Measurements from ENCODE around the gene HOXC13. TPM values are rescaled to one million over a fixed set of nuclear protein-coding genes. Genes with fewer than 3 reads are reported as not detected.
A peak's percentile ranks its signal among the peaks of the same experiment; 100 is the strongest.

HOXC13 gene
- total and polyA plus RNA-seq, 2 experiments from 2014 or later, result 0.20 to 0.69 TPM

- H3K4me3 ChIP-seq, result no peak overlapping the region
- WGBS (ENCODE audit: low lambda C conversion rate, missing lambda C conversion rate), result 47% methylated on average over 12 of the region's 12 CpGs
- H3K4me2 ChIP-seq, result no peak overlapping the region
- H3K36me3 ChIP-seq (replicated peaks; ENCODE audit: insufficient read depth, low read depth), result no peaks in the 10 kb centered on the region
- H4K20me1 ChIP-seq (ENCODE audit: insufficient read depth, poor library complexity, severe bottlenecking), result no peaks in the 10 kb centered on the region
- H3K4me1 ChIP-seq (ENCODE audit: insufficient read depth), result peaks cover 12% of the 10 kb centered on the region
- no peak overlapping the region for H3K27ac ChIP-seq
- no peak overlapping the region for H2AFZ ChIP-seq
- DNase-seq (ENCODE audit: low spot score), result no peak
- no peaks in the 10 kb centered on the region for H3K79me2 ChIP-seq
- no peaks in the 10 kb centered on the region for H3K9me3 ChIP-seq (ENCODE audit: low read depth)
- TF ChIP-seq CTCF (IDR thresholded peaks at IDR 0.05; ENCODE audit: poor library complexity), result no peak
- TF ChIP-seq EZH2 (IDR thresholded peaks at IDR 0.05; ENCODE audit: borderline replicate concordance), result peak; percentile 15
- H3K27me3 ChIP-seq, result peaks cover 100% of the 10 kb centered on the region
- no peaks in the 10 kb centered on the region for H3K9me2 ChIP-seq (replicated peaks; ENCODE audit: insufficient read depth)
Measured at GRCh38 chr12:53969588-53970259, 31.1 kb downstream of the HOXC13 start.

GRCh38 chr12:53970451-53970850 lies 31.8 kb downstream of the HOXC13 start:
- no peaks in the 10 kb centered on the region for H3K9me2 ChIP-seq (replicated peaks; ENCODE audit: insufficient read depth)
- peaks cover 14% of the 10 kb centered on the region for H3K4me1 ChIP-seq (ENCODE audit: insufficient read depth)
- no peaks in the 10 kb centered on the region for H4K20me1 ChIP-seq (ENCODE audit: insufficient read depth, poor library complexity, severe bottlenecking)
- no peak for DNase-seq (ENCODE audit: low spot score)
- TF ChIP-seq EZH2phosphoT487 (IDR thresholded peaks at IDR 0.05; ENCODE audit: low read depth, severe bottlenecking, unreplicated experiment) (no peak), CTCF (IDR thresholded peaks at IDR 0.05; ENCODE audit: poor library complexity) (no peak), EZH2 (IDR thresholded peaks at IDR 0.05; ENCODE audit: borderline replicate concordance) (peak; percentile 15)
- peaks cover 98% of the 10 kb centered on the region for H3K27me3 ChIP-seq
- no peak overlapping the region for H3K27ac ChIP-seq
- 40% methylated on average over 4 of the region's 4 CpGs for WGBS (ENCODE audit: low lambda C conversion rate, missing lambda C conversion rate)
- H3K36me3 ChIP-seq (replicated peaks; ENCODE audit: insufficient read depth, low read depth), result no peaks in the 10 kb centered on the region
- no peaks in the 10 kb centered on the region for H3K9me3 ChIP-seq (ENCODE audit: low read depth)
- H2AFZ ChIP-seq, result no peak overlapping the region
- H3K4me3 ChIP-seq, result no peak overlapping the region
- H3K79me2 ChIP-seq, result no peaks in the 10 kb centered on the region
- H3K4me2 ChIP-seq, result no peak overlapping the region

- 77% methylated on average over 3 of the region's 3 CpGs for WGBS (ENCODE audit: low lambda C conversion rate, missing lambda C conversion rate)
- no peak overlapping the region for H3K4me2 ChIP-seq
- H3K9me3 ChIP-seq (ENCODE audit: low read depth), result no peaks in the 10 kb centered on the region
- no peak overlapping the region for H3K4me3 ChIP-seq
- no peaks in the 10 kb centered on the region for H3K36me3 ChIP-seq (replicated peaks; ENCODE audit: insufficient read depth, low read depth)
- H3K9me2 ChIP-seq (replicated peaks; ENCODE audit: insufficient read depth), result no peaks in the 10 kb centered on the region
- no peak overlapping the region for H2AFZ ChIP-seq
- H3K79me2 ChIP-seq, result no peaks in the 10 kb centered on the region
- TF ChIP-seq CTCF (IDR thresholded peaks at IDR 0.05; ENCODE audit: poor library complexity) (no peak), EZH2 (IDR thresholded peaks at IDR 0.05; ENCODE audit: borderline replicate concordance) (peak; percentile 7), EZH2phosphoT487 (IDR thresholded peaks at IDR 0.05; ENCODE audit: low read depth, severe bottlenecking, unreplicated experiment) (peak; percentile 30)
- H3K4me1 ChIP-seq (ENCODE audit: insufficient read depth), result peaks cover 14% of the 10 kb centered on the region
- no peak overlapping the region for H3K27ac ChIP-seq
- no peak for DNase-seq (ENCODE audit: low spot score)
- H4K20me1 ChIP-seq (ENCODE audit: insufficient read depth, poor library complexity, severe bottlenecking), result no peaks in the 10 kb centered on the region
- peaks cover 98% of the 10 kb centered on the region for H3K27me3 ChIP-seq
Measured at GRCh38 chr12:53971129-53971528, 32.5 kb downstream of the HOXC13 start.
